ENCODE results near the gene PWWP2A.

DNA sequence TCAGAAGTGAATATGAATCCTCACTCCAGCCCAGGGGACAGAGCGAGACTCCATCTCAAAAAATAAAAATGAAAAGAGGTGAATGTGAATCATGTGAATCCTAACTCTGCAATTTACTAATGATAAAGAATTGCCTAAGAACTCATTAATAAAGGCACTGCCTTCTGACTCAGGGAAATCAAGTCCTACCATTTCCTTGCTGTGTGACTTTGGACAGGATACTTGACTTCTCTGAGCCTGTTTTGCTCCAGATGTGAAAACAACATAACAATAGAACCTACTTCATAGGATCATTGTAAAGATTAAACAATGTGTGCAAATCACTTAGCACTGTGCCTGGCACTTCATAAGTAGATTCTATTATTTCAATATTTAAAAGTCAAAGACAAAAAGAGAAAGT lies 15.1 kb upstream of the PWWP2A start:
- TF ChIP-seq, protein P1, sequence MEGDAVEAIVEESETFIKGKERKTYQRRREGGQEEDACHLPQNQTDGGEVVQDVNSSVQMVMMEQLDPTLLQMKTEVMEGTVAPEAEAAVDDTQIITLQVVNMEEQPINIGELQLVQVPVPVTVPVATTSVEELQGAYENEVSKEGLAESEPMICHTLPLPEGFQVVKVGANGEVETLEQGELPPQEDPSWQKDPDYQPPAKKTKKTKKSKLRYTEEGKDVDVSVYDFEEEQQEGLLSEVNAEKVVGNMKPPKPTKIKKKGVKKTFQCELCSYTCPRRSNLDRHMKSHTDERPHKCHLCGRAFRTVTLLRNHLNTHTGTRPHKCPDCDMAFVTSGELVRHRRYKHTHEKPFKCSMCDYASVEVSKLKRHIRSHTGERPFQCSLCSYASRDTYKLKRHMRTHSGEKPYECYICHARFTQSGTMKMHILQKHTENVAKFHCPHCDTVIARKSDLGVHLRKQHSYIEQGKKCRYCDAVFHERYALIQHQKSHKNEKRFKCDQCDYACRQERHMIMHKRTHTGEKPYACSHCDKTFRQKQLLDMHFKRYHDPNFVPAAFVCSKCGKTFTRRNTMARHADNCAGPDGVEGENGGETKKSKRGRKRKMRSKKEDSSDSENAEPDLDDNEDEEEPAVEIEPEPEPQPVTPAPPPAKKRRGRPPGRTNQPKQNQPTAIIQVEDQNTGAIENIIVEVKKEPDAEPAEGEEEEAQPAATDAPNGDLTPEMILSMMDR (IDR thresholded peaks at IDR 0.05), result no peak
- no peak for TF ChIP-seq EZH2 (IDR thresholded peaks at IDR 0.05; ENCODE audit: borderline replicate concordance, insufficient read depth, low read depth, low read length, poor library complexity, severe bottlenecking)

Data from B cell (primary cell).